Lung (tissue), 12 donors: ENCODE measurements around the gene SELENOP. TPM values are rescaled to one million over a fixed set of nuclear protein-coding genes. Genes with fewer than 3 reads are reported as not detected.

ENCODE experiments used
- ATAC-seq: fragments of 200-7000 bp; cut with Tn5 transposase; one replicate; pipeline ENCODE4 v1.9.1; 2020; ENCODE audit warnings: moderate number of reproducible peaks; ENCODE audit not compliant: insufficient read depth, low FRiP score
- DNase-seq, 3 donors: peaks; one replicate each; pipeline ENCODE4 v3.0.0-alpha.2; 2013 to 2017
- H3K27ac ChIP-seq, 2 donors: one replicate each; pipeline ENCODE4 v1.5.1; 2013; ENCODE audit warnings: mild to moderate bottlenecking in 2 of 2, moderate library complexity in 2 of 2, control low read depth in 1 of 2, inconsistent platforms in 1 of 2, low read depth in 1 of 2, low read length in 1 of 2
- H3K27me3 ChIP-seq, 3 donors: one replicate each; pipeline ENCODE4 v1.5.1; 2013; ENCODE audit warnings: low read length in 2 of 3; ENCODE audit not compliant: control insufficient read depth in 3 of 3, insufficient read depth in 3 of 3
- H3K36me3 ChIP-seq, 4 donors: one replicate each; pipeline ENCODE4 v1.5.1; 2013; ENCODE audit warnings: low read length in 4 of 4, mild to moderate bottlenecking in 1 of 4, moderate library complexity in 1 of 4; ENCODE audit not compliant: control insufficient read depth in 4 of 4, insufficient read depth in 4 of 4
- H3K4me1 ChIP-seq, 5 donors: one replicate each; pipeline ENCODE4 v1.5.1; 2013; ENCODE audit warnings: low read length in 5 of 5, mild to moderate bottlenecking in 2 of 5, moderate library complexity in 1 of 5; ENCODE audit not compliant: control insufficient read depth in 5 of 5, insufficient read depth in 5 of 5
- H3K4me3 ChIP-seq: one replicate; pipeline ENCODE4 v1.5.1; 2013; ENCODE audit warnings: mild to moderate bottlenecking, control low read depth, moderate library complexity
- H3K9ac ChIP-seq, 2 donors: one replicate each; pipeline ENCODE4 v1.5.1; 2013; ENCODE audit warnings: low read length in 2 of 2, control low read depth in 1 of 2; ENCODE audit not compliant: insufficient read depth in 1 of 2
- H3K9me3 ChIP-seq, 4 donors: one replicate each; pipeline ENCODE4 v1.5.1; 2013; ENCODE audit warnings: low read length in 3 of 4, mild to moderate bottlenecking in 1 of 4, moderate library complexity in 1 of 4; ENCODE audit not compliant: control insufficient read depth in 4 of 4, insufficient read depth in 3 of 4
- CTCF ChIP-seq: IDR thresholded peaks from 2 replicates; pipeline ENCODE4 v1.5.1; 2012; ENCODE audit warnings: mild to moderate bottlenecking; ENCODE audit errors: control extremely low read depth, extremely low read depth
- WGBS, 2 donors: extraction: QIAGEN DNeasy Blood & Tissue Kit; methylation state at CpG; one replicate each; pipeline ENCODE4 v1.1.7; 2013; 5-methylcytosine and 5-hydroxymethylcytosine counted together
- polyA plus RNA-seq, 2 donors: library from polyadenylated mRNA; stranded (reverse); fragments of 200-250 nt; gene quantifications; one replicate each; pipeline ENCODE4 v1.2.1, GENCODE V29; 2013
- total RNA-seq, 2 donors: library from RNA; depleted of rRNA in 1 of 2; stranded (reverse); fragments of >200 nt in 1 of 2; gene quantifications; one replicate each; pipeline ENCODE4 v1.2.1, GENCODE V29; 2014 to 2021
- donor health status: control.
- donor health status: control.
- donor health status: Bipolar disorder and iron deficiency.
- donor health status: healthy.
- donor health status: DM: yes; HTN: yes; CAD: no.

SELENOP gene
- total and polyA plus RNA-seq, 4 donors: 211 to 756 (median 335) TPM

- Histone ChIP-seq H3K4me3 (no peak overlapping the region), H3K27me3 (no peaks in the 10 kb centered on the region), H3K9me3 (no peaks in the 10 kb centered on the region), H3K9ac (no peak overlapping the region), H3K36me3 (no peaks in the 10 kb centered on the region), H3K27ac (no peak overlapping the region), H3K4me1 (no peaks in the 10 kb centered on the region)
- DNase-seq (no peak), ATAC-seq (no peak)
- TF ChIP-seq CTCF: no peak
Measured at GRCh38 chr5:42770003-42770402, 41.7 kb downstream of the SELENOP start.

GRCh38 chr5:42768106-42768504, 43.6 kb downstream of the SELENOP start:
- no peak for TF ChIP-seq CTCF
- Histone ChIP-seq H3K27me3 (no peaks in the 10 kb centered on the region), H3K9me3 (no peaks in the 10 kb centered on the region), H3K4me1 (no peaks in the 10 kb centered on the region), H3K4me3 (no peak overlapping the region), H3K27ac (no peak overlapping the region), H3K9ac (no peak overlapping the region), H3K36me3 (no peaks in the 10 kb centered on the region)
- 41 to 69% methylated on average over 1 of the region's 1 CpG for WGBS, 2 donors
- ATAC-seq (no peak), DNase-seq (no peak)

- ATAC-seq (no peak), DNase-seq (peak in 2 of 3 donors; percentile 60 to 66)
- Histone ChIP-seq H3K9ac (no peak overlapping the region), H3K36me3 (no peaks in the 10 kb centered on the region), H3K27me3 (no peaks in the 10 kb centered on the region), H3K4me1 (no peaks in the 10 kb centered on the region), H3K27ac (no peak overlapping the region), H3K9me3 (no peaks in the 10 kb centered on the region), H3K4me3 (no peak overlapping the region)
- 38 to 44% methylated on average over 3 of the region's 3 CpGs for WGBS, 2 donors
- peak; percentile 23 for TF ChIP-seq CTCF
Measured at GRCh38 chr5:42767491-42768105, 44.1 kb downstream of the SELENOP start.

GRCh38 chr5:42761791-42762190, 49.9 kb downstream of the SELENOP start:
- Histone ChIP-seq H3K27ac (no peak overlapping the region), H3K9me3 (no peaks in the 10 kb centered on the region), H3K36me3 (no peaks in the 10 kb centered on the region), H3K4me3 (no peak overlapping the region), H3K4me1 (peaks cover 0 to 4% (median 3%) of the 10 kb centered on the region in 5 donors), H3K27me3 (no peaks in the 10 kb centered on the region), H3K9ac (no peak overlapping the region)
- ATAC-seq (no peak), DNase-seq (no peak)
- WGBS, 2 donors: 79 to 80% methylated on average over 1 of the region's 1 CpG
- TF ChIP-seq CTCF: no peak
